Activated T-helper 2 cell treated with anti-CD3 and anti-CD28 coated beads, Interferon-gamma antibody, Interleukin-2, Interleukin-4, amounts not matched to agents 10 μg/mL and 5 μg/mL and 100 μg/mL, durations not matched to agents 14 hours and 24 hours and 36 hours (primary cell): ENCODE data around the gene SEMA5A. TPM values are rescaled to one million over a fixed set of nuclear protein-coding genes. Genes with fewer than 3 reads are reported as not detected.

Experiments used
- DNase-seq: peaks from one replicate; pipeline ENCODE4 v3.0.0; 2021; ENCODE audit warnings: low spot score
- H3K27ac Mint-ChIP-seq: one replicate; pipeline ENCODE4 v1.8.0; 2021; ENCODE audit warnings: mixed read lengths
- H3K27me3 Mint-ChIP-seq: one replicate; pipeline ENCODE4 v1.8.0; 2021; ENCODE audit warnings: low read depth, mixed read lengths
- H3K36me3 Mint-ChIP-seq: one replicate; pipeline ENCODE4 v1.8.0; 2021; ENCODE audit warnings: low read depth, mixed read lengths
- H3K4me1 Mint-ChIP-seq: one replicate; pipeline ENCODE4 v1.8.0; 2021; ENCODE audit warnings: low read depth, mixed read lengths
- H3K4me3 Mint-ChIP-seq: one replicate; pipeline ENCODE4 v1.8.0; 2021; ENCODE audit warnings: low read depth, mild to moderate bottlenecking, moderate library complexity, mixed read lengths
- H3K9me3 Mint-ChIP-seq: one replicate; pipeline ENCODE4 v1.8.0; 2021; ENCODE audit warnings: mixed read lengths
- intact Hi-C: fragments of 100-400 bp; cut with micrococcal nuclease; formaldehyde crosslinking; loops from one replicate; pipeline ENCODE4 v1.15.1; 2023
- total RNA-seq: library from RNA; stranded (reverse); gene quantifications from 2 replicates; pipeline ENCODE4 v1.2.3, GENCODE V29; 2022

The SEMA5A gene
- total RNA-seq, 1 donor from 2014 or later, result 0.27 TPM

- Mint-ChIP-seq H3K9me3 (peaks cover 18% of the 10 kb centered on the region), H3K36me3 (no peaks in the 10 kb centered on the region), H3K4me1 (no peaks in the 10 kb centered on the region), H3K4me3 (no peak overlapping the region), H3K27me3 (no peaks in the 10 kb centered on the region), H3K27ac (no peak overlapping the region)
- intact Hi-C loops, result no loop called here
- DNase-seq, result no peak
These were observed 319.8 kb downstream of the SEMA5A start for GRCh38 chr5:9226016-9226536.

GRCh38 chr5:9222054-9222976, 323.6 kb downstream of the SEMA5A start:
- no peaks in the 10 kb centered on the region for H3K27me3 Mint-ChIP-seq
- H3K27ac Mint-ChIP-seq, result no peak overlapping the region
- H3K4me3 Mint-ChIP-seq, result no peak overlapping the region
- DNase-seq, result no peak
- H3K9me3 Mint-ChIP-seq, result peaks cover 5% of the 10 kb centered on the region
- intact Hi-C loops, result no loop called here
- no peaks in the 10 kb centered on the region for H3K4me1 Mint-ChIP-seq
- no peaks in the 10 kb centered on the region for H3K36me3 Mint-ChIP-seq

GRCh38 chr5:9218358-9218757, 327.5 kb downstream of the SEMA5A start:
- Mint-ChIP-seq H3K4me3 (no peak overlapping the region), H3K9me3 (no peaks in the 10 kb centered on the region), H3K4me1 (no peaks in the 10 kb centered on the region), H3K27ac (no peak overlapping the region), H3K36me3 (no peaks in the 10 kb centered on the region), H3K27me3 (no peaks in the 10 kb centered on the region)
- intact Hi-C loops, result no loop called here
- DNase-seq, result no peak

- Mint-ChIP-seq H3K36me3 (no peaks in the 10 kb centered on the region), H3K4me3 (no peak overlapping the region), H3K27me3 (no peaks in the 10 kb centered on the region), H3K27ac (no peak overlapping the region), H3K9me3 (no peaks in the 10 kb centered on the region), H3K4me1 (no peaks in the 10 kb centered on the region)
- intact Hi-C loops, result no loop called here
- no peak for DNase-seq
These were observed 333.3 kb downstream of the SEMA5A start for GRCh38 chr5:9212605-9213004.

- H3K4me1 Mint-ChIP-seq, result no peaks in the 10 kb centered on the region
- no peak overlapping the region for H3K4me3 Mint-ChIP-seq
These were observed 335.9 kb downstream of the SEMA5A start for GRCh38 chr5:9209846-9210492.

GRCh38 chr5:9207817-9208418, 338.0 kb downstream of the SEMA5A start:
- H3K4me1 Mint-ChIP-seq, result no peaks in the 10 kb centered on the region
- no peak overlapping the region for H3K4me3 Mint-ChIP-seq
- intact Hi-C loops, result loop anchor here (5.0 kb wide), 1 partner anchor 1281 kb away; no protein-coding TSS in a partner anchor
- no peak overlapping the region for H3K27ac Mint-ChIP-seq
- no peaks in the 10 kb centered on the region for H3K9me3 Mint-ChIP-seq
- no peaks in the 10 kb centered on the region for H3K27me3 Mint-ChIP-seq
- no peak for DNase-seq
- no peaks in the 10 kb centered on the region for H3K36me3 Mint-ChIP-seq

More at GRCh38 chr5:9209846-9210492, 335.9 kb downstream of the SEMA5A start:
- H3K27ac Mint-ChIP-seq, result no peak overlapping the region
- no peaks in the 10 kb centered on the region for H3K9me3 Mint-ChIP-seq
- H3K36me3 Mint-ChIP-seq, result no peaks in the 10 kb centered on the region
- no peaks in the 10 kb centered on the region for H3K27me3 Mint-ChIP-seq
- intact Hi-C loops, result loop anchor here (5.0 kb wide), 1 partner anchor 1283 kb away; no protein-coding TSS in a partner anchor
- no peak for DNase-seq

- no peak overlapping the region for H3K4me3 Mint-ChIP-seq
- no peaks in the 10 kb centered on the region for H3K27me3 Mint-ChIP-seq
- H3K36me3 Mint-ChIP-seq, result no peaks in the 10 kb centered on the region
- DNase-seq, result no peak
- intact Hi-C loops, result no loop called here
- H3K4me1 Mint-ChIP-seq, result no peaks in the 10 kb centered on the region
- H3K27ac Mint-ChIP-seq, result no peak overlapping the region
- no peaks in the 10 kb centered on the region for H3K9me3 Mint-ChIP-seq
These were observed 343.2 kb downstream of the SEMA5A start for GRCh38 chr5:9202636-9203035.

GRCh38 chr5:9201761-9202160, 344.1 kb downstream of the SEMA5A start:
- Mint-ChIP-seq H3K4me3 (no peak overlapping the region), H3K36me3 (no peaks in the 10 kb centered on the region), H3K27me3 (no peaks in the 10 kb centered on the region), H3K27ac (no peak overlapping the region), H3K4me1 (no peaks in the 10 kb centered on the region), H3K9me3 (no peaks in the 10 kb centered on the region)
- no peak for DNase-seq
- intact Hi-C loops, result no loop called here

- H3K4me1 Mint-ChIP-seq, result no peaks in the 10 kb centered on the region
- H3K27ac Mint-ChIP-seq, result no peak overlapping the region
- H3K9me3 Mint-ChIP-seq, result no peaks in the 10 kb centered on the region
- H3K4me3 Mint-ChIP-seq, result no peak overlapping the region
- H3K27me3 Mint-ChIP-seq, result no peaks in the 10 kb centered on the region
- DNase-seq, result no peak
- intact Hi-C loops, result no loop called here
- H3K36me3 Mint-ChIP-seq, result no peaks in the 10 kb centered on the region
These were observed 344.9 kb downstream of the SEMA5A start for GRCh38 chr5:9201011-9201410.

GRCh38 chr5:9198394-9198793, 347.5 kb downstream of the SEMA5A start:
- H3K27me3 Mint-ChIP-seq, result no peaks in the 10 kb centered on the region
- no peaks in the 10 kb centered on the region for H3K36me3 Mint-ChIP-seq
- no peak overlapping the region for H3K4me3 Mint-ChIP-seq
- no peak for DNase-seq
- intact Hi-C loops, result no loop called here
- H3K9me3 Mint-ChIP-seq, result no peaks in the 10 kb centered on the region
- no peak overlapping the region for H3K27ac Mint-ChIP-seq
- no peaks in the 10 kb centered on the region for H3K4me1 Mint-ChIP-seq

- intact Hi-C loops, result no loop called here
- Mint-ChIP-seq H3K27ac (no peak overlapping the region), H3K36me3 (no peaks in the 10 kb centered on the region), H3K4me1 (no peaks in the 10 kb centered on the region), H3K27me3 (no peaks in the 10 kb centered on the region), H3K4me3 (no peak overlapping the region), H3K9me3 (no peaks in the 10 kb centered on the region)
- DNase-seq, result no peak
These were observed 348.0 kb downstream of the SEMA5A start for GRCh38 chr5:9197881-9198260.

GRCh38 chr5:9196403-9197227, 349.3 kb downstream of the SEMA5A start:
- H3K27ac Mint-ChIP-seq, result no peak overlapping the region
- intact Hi-C loops, result no loop called here
- no peaks in the 10 kb centered on the region for H3K36me3 Mint-ChIP-seq
- H3K4me3 Mint-ChIP-seq, result no peak overlapping the region
- no peaks in the 10 kb centered on the region for H3K27me3 Mint-ChIP-seq
- no peaks in the 10 kb centered on the region for H3K4me1 Mint-ChIP-seq
- H3K9me3 Mint-ChIP-seq, result no peaks in the 10 kb centered on the region
- DNase-seq, result no peak
